ENCODE data around the gene GBF1. TPM values are rescaled to one million over a fixed set of nuclear protein-coding genes. Genes with fewer than 3 reads are reported as not detected.

Gene GBF1
- total and polyA plus RNA-seq, 10 of the 15 experiments (the other 5 are each of a cell fraction or from before 2014, with no cell fraction given) = 0.82 to 42.0 (median 21.8) TPM

DNA sequence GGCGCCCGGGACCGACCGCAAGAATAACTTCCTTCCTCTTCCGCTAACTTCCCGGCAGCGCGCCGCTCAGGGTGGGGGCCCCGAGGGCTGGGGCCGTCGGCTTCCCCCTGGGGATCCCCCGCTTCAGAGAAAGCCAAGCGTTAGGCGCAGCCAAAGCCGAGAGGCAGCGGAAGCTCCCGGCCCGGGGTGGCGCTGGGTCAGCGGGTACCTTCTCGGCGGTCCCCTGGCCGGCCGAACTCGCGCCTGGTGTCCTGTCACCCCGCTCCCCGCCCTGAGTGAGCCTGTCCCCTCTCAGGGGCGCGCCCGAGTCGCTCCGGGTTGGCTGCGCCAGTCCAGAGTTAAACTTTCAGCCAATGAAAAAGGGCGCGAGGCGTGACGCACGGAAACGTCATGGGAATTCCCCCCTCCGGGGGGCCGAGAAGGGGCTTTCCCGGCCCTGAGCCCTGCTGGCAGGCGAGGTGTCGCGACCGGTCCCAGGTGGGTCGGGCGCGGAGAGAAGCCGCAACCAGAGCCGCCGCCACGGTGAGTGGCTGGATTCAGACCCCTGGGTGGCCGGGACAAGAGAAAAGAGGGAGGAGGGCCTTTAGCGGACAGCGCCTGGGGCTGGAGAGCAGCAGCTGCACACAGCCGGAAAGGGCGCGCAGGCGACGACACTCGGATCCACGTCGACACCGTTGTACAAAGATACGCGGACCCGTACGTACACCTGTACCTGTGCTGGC lies 148.9 kb downstream of the GBF1 start (continued):
- TF ChIP-seq TCF12 (IDR thresholded peaks at IDR 0.05; ENCODE audit: low read depth, low read length) = peak; percentile 83
- peak; percentile 84 for TF ChIP-seq RFX5 (IDR thresholded peaks at IDR 0.05; ENCODE audit: low read depth, low read length)
- TF ChIP-seq, protein P1, sequence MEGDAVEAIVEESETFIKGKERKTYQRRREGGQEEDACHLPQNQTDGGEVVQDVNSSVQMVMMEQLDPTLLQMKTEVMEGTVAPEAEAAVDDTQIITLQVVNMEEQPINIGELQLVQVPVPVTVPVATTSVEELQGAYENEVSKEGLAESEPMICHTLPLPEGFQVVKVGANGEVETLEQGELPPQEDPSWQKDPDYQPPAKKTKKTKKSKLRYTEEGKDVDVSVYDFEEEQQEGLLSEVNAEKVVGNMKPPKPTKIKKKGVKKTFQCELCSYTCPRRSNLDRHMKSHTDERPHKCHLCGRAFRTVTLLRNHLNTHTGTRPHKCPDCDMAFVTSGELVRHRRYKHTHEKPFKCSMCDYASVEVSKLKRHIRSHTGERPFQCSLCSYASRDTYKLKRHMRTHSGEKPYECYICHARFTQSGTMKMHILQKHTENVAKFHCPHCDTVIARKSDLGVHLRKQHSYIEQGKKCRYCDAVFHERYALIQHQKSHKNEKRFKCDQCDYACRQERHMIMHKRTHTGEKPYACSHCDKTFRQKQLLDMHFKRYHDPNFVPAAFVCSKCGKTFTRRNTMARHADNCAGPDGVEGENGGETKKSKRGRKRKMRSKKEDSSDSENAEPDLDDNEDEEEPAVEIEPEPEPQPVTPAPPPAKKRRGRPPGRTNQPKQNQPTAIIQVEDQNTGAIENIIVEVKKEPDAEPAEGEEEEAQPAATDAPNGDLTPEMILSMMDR (IDR thresholded peaks at IDR 0.05 in 2 of 3, conservative IDR thresholded peaks at IDR 0.05 in 1 of 3; ENCODE audit: control insufficient read depth in 2 of 3, extremely low read depth in 1 of 3, insufficient read depth in 1 of 3, low read depth in 3 of 3, low read length in 3 of 3) = peak in 2 of 3 experiments; percentile 89 to 91; a peak in 2 of 6 replicates
- TF ChIP-seq SMARCA5 (IDR thresholded peaks at IDR 0.05) = peak; percentile 96
- peak; percentile 34; the same call in 1 of the 2 replicates for TF ChIP-seq ZNF24 (IDR thresholded peaks at IDR 0.05)
- no peak for TF ChIP-seq PML (IDR thresholded peaks at IDR 0.05; ENCODE audit: low read length)
- peak; percentile 54 for TF ChIP-seq MYC (IDR thresholded peaks at IDR 0.05; ENCODE audit: insufficient read depth, insufficient read length, insufficient replicate concordance, low read length, severe bottlenecking)
- peak; percentile 60; the same call in 1 of the 2 replicates for TF ChIP-seq MEF2A (IDR thresholded peaks at IDR 0.05; ENCODE audit: insufficient read depth, low read depth, low read length)
- TF ChIP-seq, protein P2, sequence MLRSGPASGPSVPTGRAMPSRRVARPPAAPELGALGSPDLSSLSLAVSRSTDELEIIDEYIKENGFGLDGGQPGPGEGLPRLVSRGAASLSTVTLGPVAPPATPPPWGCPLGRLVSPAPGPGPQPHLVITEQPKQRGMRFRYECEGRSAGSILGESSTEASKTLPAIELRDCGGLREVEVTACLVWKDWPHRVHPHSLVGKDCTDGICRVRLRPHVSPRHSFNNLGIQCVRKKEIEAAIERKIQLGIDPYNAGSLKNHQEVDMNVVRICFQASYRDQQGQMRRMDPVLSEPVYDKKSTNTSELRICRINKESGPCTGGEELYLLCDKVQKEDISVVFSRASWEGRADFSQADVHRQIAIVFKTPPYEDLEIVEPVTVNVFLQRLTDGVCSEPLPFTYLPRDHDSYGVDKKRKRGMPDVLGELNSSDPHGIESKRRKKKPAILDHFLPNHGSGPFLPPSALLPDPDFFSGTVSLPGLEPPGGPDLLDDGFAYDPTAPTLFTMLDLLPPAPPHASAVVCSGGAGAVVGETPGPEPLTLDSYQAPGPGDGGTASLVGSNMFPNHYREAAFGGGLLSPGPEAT (IDR thresholded peaks at IDR 0.05; ENCODE audit: low read depth) = peak; percentile 98
- TF ChIP-seq, protein P3, sequence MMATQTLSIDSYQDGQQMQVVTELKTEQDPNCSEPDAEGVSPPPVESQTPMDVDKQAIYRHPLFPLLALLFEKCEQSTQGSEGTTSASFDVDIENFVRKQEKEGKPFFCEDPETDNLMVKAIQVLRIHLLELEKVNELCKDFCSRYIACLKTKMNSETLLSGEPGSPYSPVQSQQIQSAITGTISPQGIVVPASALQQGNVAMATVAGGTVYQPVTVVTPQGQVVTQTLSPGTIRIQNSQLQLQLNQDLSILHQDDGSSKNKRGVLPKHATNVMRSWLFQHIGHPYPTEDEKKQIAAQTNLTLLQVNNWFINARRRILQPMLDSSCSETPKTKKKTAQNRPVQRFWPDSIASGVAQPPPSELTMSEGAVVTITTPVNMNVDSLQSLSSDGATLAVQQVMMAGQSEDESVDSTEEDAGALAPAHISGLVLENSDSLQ (IDR thresholded peaks at IDR 0.05) = peak; percentile 54; the same call in 1 of the 2 replicates
- peak; percentile 84 for TF ChIP-seq NFYB (IDR thresholded peaks at IDR 0.05; ENCODE audit: insufficient read depth, low read depth, low read length)
- TF ChIP-seq KLF5 (IDR thresholded peaks at IDR 0.05; ENCODE audit: partially characterized antibody) = peak; percentile 60
- peak; percentile 33; the same call in 1 of the 3 replicates for TF ChIP-seq POU2F2 (IDR thresholded peaks at IDR 0.05; ENCODE audit: borderline replicate concordance, low read depth, low read length)
- TF ChIP-seq, protein P4, sequence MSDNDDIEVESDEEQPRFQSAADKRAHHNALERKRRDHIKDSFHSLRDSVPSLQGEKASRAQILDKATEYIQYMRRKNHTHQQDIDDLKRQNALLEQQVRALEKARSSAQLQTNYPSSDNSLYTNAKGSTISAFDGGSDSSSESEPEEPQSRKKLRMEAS (IDR thresholded peaks at IDR 0.05; ENCODE audit: low read depth, low read length) = peak; percentile 31; the same call in 1 of the 2 replicates
- TF ChIP-seq HDAC6 (IDR thresholded peaks at IDR 0.05; ENCODE audit: unreplicated experiment) = peak; percentile 74
- peak in 1 of 2 experiments; percentile 98; a peak in 2 of 3 replicates for TF ChIP-seq EGR1 (IDR thresholded peaks at IDR 0.05; ENCODE audit: borderline replicate concordance in 1 of 2, low read depth in 2 of 2, low read length in 2 of 2)
- TF ChIP-seq ZNF384 (IDR thresholded peaks at IDR 0.05; ENCODE audit: borderline replicate concordance, low read depth, low read length) = no peak
- TF ChIP-seq, protein P5, sequence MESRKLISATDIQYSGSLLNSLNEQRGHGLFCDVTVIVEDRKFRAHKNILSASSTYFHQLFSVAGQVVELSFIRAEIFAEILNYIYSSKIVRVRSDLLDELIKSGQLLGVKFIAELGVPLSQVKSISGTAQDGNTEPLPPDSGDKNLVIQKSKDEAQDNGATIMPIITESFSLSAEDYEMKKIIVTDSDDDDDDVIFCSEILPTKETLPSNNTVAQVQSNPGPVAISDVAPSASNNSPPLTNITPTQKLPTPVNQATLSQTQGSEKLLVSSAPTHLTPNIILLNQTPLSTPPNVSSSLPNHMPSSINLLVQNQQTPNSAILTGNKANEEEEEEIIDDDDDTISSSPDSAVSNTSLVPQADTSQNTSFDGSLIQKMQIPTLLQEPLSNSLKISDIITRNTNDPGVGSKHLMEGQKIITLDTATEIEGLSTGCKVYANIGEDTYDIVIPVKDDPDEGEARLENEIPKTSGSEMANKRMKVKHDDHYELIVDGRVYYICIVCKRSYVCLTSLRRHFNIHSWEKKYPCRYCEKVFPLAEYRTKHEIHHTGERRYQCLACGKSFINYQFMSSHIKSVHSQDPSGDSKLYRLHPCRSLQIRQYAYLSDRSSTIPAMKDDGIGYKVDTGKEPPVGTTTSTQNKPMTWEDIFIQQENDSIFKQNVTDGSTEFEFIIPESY (IDR thresholded peaks at IDR 0.05) = peak; percentile 28; the same call in 1 of the 2 replicates
- TF ChIP-seq TARDBP (IDR thresholded peaks at IDR 0.05; ENCODE audit: borderline replicate concordance) = peak; percentile 45
- peak; percentile 99 for TF ChIP-seq ZBED1 (IDR thresholded peaks at IDR 0.05; ENCODE audit: borderline replicate concordance)
- TF ChIP-seq HDGF (IDR thresholded peaks at IDR 0.05) = peak; percentile 40; the same call in 1 of the 2 replicates
- peak; percentile 93 for TF ChIP-seq NBN (IDR thresholded peaks at IDR 0.05)
- TF ChIP-seq NFIC (IDR thresholded peaks at IDR 0.05; ENCODE audit: low read depth, low read length) = no peak

Data from GM12878 (cell line).